GM18873 (cell line): ENCODE measurements around the gene CABP7.

Experiments used
- ATAC-seq: cut with Tn5 transposase; IDR thresholded peaks from one replicate; pipeline ENCODE4 v1.9.1; 2021; ENCODE audit warnings: mild to moderate bottlenecking, moderate library complexity, moderate number of reproducible peaks; ENCODE audit not compliant: unreplicated experiment, low FRiP score

CABP7 gene

DNA sequence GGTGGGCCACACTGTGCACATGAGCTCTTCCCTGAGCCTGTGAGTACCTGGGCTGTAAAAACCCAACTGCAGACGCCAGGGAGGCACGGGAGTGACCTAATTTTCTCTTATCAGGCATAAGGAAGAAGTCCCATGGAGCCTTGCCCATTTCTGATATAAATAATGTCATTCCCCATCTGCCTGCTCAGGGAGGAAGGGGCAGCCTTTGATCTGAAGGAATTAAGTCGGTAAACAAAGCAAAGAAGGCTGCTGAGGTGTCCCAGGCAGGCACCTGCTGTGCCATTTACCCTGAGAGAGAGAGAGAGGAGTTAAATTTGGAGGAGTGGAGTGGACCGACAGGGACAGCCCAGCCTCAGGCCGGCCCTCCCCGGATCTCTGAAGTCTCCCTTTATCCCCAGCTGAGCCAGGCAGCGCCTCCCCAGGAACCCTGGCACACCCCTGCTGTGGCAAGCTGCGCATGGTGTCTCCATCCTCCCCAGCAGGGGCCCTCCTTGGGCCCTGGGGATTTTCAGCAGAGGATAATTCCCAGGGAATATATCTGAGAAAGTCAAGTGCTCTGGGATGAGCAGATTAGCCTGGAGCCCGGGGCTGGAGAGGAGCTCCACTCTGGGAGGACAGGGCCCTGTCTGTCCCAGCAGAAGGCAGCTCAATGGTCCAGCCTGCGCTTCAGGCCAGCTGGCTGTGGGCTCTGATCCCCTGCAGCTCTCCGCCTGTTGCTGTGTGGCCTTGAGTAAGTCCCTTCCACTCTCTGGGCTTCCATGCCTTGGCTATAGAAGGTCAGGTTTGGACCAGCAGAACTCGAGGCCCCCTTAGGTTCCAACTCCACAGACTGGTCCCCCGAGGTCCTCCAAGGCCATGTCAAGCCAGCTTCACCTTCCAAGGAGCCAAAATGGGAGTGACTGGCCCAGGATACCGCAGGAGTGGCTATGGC is 17.5 kb upstream of the CABP7 start:
- ATAC-seq = no peak

DNA sequence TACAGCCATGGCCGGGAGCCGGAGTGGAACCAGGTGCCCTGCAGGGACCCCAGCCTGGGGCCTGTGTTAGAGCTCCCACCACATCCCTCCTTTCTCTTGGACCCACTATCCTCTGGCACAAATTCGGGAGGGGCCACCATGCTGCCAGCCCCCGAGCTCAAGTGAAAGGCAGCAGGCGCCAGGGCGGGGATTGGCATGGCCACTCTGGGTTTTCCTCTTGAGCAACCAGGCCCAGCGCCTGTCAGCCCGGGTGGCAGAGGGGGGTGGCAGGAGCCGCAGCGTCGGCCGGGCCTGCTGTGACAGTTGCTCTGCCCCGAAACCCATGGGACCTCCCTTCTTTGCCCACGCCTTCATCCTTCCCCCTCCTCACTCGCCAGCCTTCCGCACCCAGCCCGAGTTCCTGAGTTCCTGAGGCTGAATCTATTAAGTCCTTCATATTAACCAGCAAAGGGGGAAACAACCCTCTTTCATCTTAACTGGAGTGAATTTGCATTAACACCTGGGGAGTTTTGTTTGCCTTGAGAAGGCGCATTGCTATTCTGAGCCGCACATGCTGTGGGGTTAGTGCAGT is 16.8 kb upstream of the CABP7 start:
- ATAC-seq = no peak

DNA sequence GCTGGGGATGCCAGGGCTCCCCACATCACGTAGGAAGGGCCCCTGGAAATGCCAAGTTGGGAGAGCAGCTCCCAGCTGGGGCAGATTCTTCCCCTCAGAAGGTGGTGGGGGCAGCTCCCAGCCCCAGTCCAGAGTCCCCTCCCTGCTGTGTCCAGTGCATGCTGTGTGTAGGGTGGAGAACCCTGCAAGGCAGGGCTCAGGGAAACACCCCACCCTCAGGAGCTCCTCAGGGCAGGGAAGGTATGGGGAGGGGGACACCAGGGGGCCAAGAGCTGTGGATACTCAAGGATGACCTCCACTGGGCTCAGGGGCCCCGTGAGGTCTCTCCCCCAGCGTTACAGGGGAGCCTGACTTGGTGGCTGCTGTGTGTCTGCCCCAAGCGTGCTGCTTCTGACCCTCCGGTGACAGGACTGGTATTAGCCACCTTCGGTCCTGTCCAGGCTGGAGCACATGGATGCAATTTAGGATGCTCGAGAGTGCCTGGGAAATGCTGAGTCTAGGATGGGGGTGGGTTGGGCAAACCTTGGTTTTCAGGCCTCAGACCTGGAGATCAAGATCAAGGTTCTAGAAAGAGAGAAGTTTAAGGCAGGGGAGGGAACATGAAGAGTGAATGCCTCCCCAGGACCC is 16.1 kb upstream of the CABP7 start:
- no peak for ATAC-seq

DNA sequence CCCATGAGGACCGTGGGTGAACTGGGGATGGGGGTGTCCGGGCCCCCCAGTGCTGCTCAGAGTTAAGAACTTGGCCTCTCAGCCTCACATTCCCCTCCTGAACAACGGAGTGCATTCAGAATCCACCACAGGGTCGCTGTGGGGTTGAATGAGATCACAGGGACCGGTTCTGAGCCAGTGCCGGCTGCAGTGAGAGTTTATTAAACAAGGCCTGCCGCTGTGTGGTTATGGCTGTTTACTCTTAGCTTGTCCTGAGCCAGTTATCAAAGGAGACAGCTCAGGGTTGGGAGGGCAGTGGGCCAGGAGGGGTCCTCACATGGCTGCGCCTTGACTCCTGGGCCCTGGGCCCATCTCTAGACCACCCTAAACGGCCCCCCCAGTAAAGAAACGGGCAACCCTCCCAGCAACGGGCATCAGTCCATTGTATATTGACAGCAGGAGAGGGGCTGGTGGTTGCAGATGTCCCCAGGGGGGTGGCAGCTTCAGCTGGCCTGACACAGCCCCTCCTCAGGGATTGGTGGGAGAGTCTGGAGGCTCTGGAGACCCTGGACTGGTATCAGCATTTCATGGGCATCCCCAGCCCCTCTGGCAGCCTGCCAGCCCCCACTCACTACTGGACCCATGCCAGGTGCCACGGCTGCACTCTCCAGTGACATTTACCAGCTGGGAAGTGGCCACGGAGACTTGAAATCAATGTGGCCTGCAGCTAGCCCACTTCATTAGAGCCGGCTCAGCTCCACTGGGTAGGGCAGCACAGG is 15.1 kb upstream of the CABP7 start:
- ATAC-seq = no peak

DNA sequence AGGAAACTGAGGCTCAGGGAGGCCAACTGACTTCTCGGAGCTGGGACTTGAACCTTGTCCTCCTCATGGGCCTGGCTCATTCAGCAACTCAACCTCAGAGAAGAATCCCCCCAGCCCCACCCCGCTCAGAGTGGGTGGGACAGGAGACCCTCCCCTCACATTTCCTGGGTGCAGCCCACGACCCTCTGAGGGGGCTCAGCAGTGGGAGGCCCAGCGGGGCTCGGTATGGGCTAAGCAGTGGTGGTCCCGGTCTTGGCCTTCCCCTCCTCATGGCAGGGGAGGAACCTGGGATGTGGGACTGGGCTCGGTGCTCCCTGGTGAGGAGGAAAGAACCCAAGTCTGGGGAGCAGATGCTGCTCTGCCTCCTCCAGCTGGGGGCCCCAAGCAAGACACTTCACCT is 14.2 kb upstream of the CABP7 start:
- ATAC-seq = no peak

GRCh38 chr22:29706486-29706885 is 13.3 kb upstream of the CABP7 start:
- no peak for ATAC-seq

DNA sequence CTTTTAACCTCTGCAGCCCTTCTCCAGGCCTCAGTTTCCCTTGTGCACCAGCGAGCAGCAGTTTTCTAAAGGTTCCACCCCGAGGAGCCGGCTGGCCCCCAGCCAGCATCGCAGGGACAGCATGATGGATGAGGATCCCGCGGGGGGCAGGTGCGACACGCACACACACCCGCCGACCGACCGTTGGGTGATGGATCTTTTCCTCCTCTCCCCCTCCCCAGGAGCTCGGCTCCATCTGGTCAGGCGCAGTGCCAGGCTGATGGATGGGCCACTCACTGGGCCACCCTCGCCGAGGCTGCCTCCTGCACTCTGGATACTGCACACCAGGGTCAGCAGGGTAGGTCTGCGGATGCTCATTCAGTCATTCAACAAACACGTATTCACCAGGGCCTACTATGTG is 12.8 kb upstream of the CABP7 start:
- ATAC-seq = no peak

- no peak for ATAC-seq
Observed at GRCh38 chr22:29707471-29707870, 12.3 kb upstream of the CABP7 start.

DNA sequence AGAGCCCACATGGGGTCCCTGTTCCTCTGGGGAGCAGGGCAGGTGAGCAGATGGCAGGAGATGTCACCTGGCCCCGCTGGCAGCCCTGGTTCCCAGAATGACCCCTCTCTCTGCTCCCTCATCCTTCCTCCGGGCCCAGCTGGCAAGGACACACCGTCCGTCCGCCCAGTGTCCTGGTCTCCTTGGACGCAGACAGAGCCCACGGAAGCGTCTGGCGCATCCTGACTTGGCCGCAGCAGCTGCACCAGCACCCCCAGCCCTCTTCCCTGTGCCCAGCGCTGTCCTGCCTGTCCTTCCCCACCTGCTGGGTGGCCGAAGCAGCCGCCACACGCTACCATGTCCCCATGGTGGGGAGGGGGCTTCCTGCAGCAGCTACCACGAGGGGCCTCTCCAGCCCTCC is 9.6 kb upstream of the CABP7 start:
- ATAC-seq = no peak

DNA sequence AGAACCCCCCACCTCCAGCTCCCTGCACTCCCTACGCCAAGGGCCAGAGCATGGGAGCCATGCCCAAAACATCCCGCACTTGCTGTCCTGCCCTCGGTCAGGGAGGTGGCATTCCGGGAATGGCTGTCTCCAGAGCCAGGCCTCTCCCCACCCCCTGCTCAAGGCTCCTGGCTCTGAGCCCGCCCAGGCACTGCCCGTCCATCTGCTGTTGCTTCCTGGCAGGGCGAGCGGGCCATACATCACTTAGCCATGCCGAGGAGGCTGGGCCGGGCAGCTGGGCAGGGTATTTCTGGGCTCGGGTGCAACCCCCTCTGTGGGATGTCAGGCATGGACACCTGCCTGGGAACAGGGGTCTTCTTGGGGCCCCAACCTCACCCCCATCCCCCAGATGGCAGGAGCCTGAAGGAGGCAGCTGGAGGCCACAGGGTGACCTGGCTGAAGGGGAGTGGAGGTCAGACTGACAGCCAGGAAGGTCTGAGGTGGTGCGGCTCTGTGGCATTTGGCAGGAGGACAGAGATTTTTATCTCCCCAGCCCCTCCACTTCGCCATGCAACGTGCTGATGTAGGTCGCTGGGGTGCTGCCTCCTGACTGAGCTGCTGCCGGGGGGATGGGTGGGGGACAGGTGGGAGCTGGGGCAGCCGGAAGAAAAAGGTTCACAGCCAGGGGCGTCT is 8.7 kb upstream of the CABP7 start:
- no peak for ATAC-seq

DNA sequence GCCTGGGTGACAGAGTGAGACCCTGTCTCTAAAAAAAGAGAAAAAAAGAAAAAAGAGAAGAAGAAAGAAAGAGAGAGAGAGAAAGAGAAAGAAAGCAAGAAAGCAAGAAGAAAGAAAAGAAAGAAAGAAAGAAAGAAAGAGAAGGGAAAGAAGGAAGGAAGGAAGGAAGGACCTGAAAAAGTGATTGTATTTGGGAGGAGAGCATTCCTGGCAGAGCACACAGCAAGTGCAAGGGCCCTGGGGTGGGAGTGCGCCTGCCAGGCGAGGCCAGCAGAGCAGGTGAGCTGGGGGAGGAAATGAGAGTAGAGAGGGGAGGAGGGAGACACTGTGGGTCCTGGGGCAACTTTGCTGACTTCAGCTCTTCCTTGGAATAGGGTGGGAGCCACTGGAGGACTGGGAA is 7.7 kb upstream of the CABP7 start:
- no peak for ATAC-seq

DNA sequence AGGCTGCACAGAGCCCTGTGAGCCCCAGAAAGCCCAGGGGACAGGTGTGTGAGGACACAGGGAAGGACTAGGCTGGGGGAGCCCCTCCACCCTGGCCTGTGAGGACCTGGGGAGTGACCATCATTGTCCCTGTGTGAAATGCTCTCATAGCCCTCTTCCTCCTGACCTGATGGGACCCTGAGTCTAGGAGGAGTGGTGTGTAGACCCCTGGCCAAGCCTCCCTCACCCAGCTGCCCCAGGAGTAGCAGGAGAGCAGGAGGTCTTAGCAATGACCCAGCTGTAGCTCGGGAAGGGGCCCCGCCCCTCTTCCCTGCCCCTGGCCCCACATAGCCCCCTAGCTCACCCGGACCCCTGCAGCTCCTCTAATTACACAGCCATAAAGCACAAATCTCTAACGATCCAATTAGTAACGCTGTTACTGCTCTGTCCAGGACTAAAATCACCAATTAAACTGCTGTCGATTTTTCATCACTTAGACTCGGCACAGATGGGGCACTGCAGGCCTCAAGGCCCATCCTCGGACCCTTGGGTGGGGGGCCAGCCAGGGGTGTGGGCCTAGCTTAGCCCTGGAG is 6.6 kb upstream of the CABP7 start:
- ATAC-seq = no peak

DNA sequence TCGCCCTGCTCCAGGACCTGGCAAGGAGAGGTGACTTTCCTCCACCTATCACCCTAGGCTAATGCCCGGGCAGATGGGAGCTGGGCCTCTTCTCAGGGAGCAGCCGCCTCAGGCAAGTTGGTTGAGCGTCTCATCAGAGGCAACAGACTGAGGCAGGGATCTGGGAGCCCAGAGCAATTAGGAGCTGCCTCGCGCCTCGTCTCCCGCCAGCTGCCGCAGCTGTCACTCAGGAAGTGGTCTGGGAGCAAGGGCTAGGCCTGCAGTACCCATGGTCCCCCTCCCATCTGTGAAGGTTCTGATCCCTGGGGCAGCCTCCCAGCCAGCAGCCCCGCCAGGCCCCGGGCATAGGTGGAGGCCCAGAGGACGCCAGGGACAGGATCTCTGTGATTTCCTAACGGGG is 4.6 kb upstream of the CABP7 start:
- no peak for ATAC-seq

- ATAC-seq = no peak
Observed at GRCh38 chr22:29715705-29716104, 4.1 kb upstream of the CABP7 start.

DNA sequence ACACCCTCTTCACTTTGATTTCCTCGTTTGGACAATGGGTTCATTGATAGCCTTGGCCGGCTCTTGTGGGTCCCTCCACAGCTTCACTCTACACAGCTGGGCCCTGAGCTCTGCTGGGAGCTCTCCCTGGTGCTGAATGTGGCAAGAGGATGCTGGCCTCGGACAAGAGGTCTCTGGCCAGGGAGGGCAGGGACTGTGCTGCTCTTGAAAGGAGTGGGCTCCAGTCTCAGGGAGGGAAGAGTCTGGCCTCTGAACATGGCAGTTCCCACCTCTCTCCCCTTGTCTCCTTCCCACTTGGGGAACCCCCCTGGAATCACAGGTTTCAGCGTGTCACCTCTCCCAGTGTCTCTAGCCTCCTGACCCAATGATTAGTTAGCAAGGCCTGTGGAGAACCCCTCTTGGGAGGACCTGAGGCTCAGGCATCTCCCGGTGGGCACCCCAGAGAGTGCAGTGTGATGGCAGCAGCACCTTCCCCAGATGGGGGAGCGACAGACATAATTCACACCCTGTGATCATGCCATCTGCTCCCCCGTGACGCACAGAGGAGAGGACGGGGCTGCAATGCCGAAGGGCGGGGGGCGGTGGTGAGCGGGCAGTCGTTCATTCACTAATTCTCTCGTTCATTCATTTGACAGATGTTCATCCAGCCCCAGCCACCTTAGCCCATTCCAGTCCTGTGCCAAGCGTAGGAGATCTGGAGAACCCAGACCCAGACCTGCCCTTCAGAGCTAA is 2.8 kb upstream of the CABP7 start:
- ATAC-seq = no peak

DNA sequence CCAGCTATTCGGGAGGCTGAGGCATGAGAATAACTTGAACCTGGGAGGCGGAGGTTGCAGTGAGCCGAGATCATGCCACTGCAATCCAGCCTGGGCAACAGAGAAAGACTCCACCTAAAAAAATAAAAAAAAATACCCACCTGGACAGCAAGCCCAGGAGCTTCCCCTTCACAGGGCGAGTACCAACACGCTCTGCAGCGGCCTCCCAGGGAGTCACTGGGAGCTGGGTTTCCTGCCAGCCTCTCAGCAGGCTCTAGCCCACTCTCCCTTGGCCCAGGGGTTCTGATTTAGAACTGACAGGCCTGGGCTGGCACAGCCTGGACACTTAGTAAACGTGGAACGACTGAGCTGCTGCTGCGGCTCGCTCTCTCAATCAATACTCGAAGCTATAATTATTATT is 2.0 kb upstream of the CABP7 start:
- no peak for ATAC-seq

GRCh38 chr22:29718949-29719898 is 579 bp upstream of the CABP7 start:
- no peak for ATAC-seq

DNA sequence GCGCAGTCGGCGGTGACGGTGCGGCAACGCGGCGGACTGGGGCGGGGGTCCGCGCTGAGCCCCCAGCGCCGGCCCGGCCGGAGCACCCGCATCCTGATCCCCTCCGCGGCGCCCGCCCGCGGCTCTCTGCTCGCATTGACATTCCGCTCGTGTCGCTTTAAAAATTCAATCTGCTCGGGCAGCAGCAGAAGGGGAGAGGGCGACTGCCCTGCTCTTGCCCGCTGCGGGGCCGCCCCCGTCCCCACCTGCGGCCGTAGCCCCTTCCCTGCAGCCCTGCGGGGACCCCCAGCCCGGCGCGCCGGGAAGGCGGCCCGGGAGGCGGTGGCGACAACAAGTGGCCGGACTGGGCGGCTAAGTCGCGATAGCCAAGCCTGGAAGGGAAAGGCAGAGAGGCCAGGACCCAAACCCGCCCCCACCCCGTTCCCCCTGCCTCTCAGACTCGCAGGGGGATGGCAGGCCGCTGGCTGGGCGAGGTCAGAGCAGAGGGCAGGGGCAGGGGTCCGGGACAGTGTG is 1.1 kb downstream of the CABP7 start:
- no peak for ATAC-seq
